Dermis lymphatic vessel endothelial cell (primary cell): Measurements from ENCODE around the gene TRIM61. TPM values are rescaled to one million over a fixed set of nuclear protein-coding genes. Genes with fewer than 3 reads are reported as not detected.

Experiments
- total RNA-seq: library from RNA; depleted of rRNA; stranded (reverse); fragments of >200 nt; gene quantifications from 2 replicates; pipeline ENCODE4 v1.2.1, GENCODE V29; 2014

TRIM61 gene
- not detected in 2 replicates for total RNA-seq

GRCh38 chr4:164977243-164978164 is at the start of gene TRIM61:
Gene TRIM61, minus strand, starts transcription at chr4:164977657. Its CDS starts 7,655 bp downstream, at chr4:164970002.

Other genes with a start within 250 kb of the TRIM61 start
- gene SMIM31, start 223.5 kb downstream of the TRIM61 start, total RNA-seq = not detected in 2 replicates
- gene APELA, start 100.5 kb downstream of the TRIM61 start, total RNA-seq = not detected in 2 replicates
- not detected in 2 replicates for gene TRIM60, start 54.3 kb upstream of the TRIM61 start, total RNA-seq
- gene TRIM75, start 76.2 kb upstream of the TRIM61 start, total RNA-seq = not detected in 2 replicates
- 13.8 and 14.3 TPM in 2 replicates for gene TMEM192, start 135.2 kb upstream of the TRIM61 start, total RNA-seq
- 25.9 and 34.6 TPM in 2 replicates for gene KLHL2, start 229.9 kb upstream of the TRIM61 start, total RNA-seq